ENCODE measurements around the gene INPP5A.

DNA sequence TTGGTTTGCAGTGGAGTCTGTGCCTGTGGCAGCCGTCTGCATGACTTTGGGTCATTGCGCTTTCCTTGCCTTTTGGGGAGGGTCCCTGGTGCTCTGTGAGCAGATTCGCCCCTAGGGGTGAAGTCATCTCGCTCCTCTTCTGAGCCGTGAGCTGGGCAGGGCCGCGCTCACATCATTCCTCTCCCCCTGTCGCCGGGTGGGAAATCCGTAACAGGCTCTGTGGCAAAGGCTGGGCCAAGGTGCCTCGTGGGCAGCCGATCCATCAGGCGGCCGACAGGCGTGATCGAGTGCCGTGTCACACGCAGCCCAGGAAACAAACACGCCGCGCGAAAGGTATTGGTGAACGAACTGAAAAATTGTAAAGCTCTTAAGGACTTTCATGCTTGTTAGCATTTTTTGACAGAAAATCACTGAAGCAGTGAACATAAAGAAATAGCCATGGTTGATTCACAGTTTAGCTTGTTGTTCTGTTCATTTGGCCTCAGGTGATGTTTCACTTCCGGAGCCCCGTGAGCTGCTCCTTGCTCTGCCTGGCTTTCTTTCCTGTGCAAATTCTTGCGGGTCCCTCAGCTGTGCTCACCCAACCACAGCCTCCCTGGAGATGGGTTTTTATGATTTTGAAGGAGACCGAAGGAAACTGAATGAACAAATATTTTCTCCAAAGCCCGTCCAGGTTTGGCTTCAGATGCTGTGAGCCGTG, 126.2 kb downstream of the INPP5A start:
- TF ChIP-seq EZH2 (IDR thresholded peaks at IDR 0.05) (no peak), YY1 (IDR thresholded peaks at IDR 0.05; ENCODE audit: extremely low read depth, insufficient replicate concordance, low read depth, low read length) (no peak), POLR2AphosphoS5 (IDR thresholded peaks at IDR 0.05; ENCODE audit: low read depth, low read length) (no peak), ZNF274 (IDR thresholded peaks at IDR 0.05; ENCODE audit: low read depth, low read length) (no peak)
- TF ChIP-seq, protein P1, sequence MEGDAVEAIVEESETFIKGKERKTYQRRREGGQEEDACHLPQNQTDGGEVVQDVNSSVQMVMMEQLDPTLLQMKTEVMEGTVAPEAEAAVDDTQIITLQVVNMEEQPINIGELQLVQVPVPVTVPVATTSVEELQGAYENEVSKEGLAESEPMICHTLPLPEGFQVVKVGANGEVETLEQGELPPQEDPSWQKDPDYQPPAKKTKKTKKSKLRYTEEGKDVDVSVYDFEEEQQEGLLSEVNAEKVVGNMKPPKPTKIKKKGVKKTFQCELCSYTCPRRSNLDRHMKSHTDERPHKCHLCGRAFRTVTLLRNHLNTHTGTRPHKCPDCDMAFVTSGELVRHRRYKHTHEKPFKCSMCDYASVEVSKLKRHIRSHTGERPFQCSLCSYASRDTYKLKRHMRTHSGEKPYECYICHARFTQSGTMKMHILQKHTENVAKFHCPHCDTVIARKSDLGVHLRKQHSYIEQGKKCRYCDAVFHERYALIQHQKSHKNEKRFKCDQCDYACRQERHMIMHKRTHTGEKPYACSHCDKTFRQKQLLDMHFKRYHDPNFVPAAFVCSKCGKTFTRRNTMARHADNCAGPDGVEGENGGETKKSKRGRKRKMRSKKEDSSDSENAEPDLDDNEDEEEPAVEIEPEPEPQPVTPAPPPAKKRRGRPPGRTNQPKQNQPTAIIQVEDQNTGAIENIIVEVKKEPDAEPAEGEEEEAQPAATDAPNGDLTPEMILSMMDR (IDR thresholded peaks at IDR 0.05 in 2 of 3, conservative IDR thresholded peaks at IDR 0.05 in 1 of 3; ENCODE audit: borderline replicate concordance in 1 of 3, insufficient read depth in 1 of 3, low read depth in 2 of 3, low read length in 2 of 3), result no peak
